ENCODE data around the gene ELF5.

DNA sequence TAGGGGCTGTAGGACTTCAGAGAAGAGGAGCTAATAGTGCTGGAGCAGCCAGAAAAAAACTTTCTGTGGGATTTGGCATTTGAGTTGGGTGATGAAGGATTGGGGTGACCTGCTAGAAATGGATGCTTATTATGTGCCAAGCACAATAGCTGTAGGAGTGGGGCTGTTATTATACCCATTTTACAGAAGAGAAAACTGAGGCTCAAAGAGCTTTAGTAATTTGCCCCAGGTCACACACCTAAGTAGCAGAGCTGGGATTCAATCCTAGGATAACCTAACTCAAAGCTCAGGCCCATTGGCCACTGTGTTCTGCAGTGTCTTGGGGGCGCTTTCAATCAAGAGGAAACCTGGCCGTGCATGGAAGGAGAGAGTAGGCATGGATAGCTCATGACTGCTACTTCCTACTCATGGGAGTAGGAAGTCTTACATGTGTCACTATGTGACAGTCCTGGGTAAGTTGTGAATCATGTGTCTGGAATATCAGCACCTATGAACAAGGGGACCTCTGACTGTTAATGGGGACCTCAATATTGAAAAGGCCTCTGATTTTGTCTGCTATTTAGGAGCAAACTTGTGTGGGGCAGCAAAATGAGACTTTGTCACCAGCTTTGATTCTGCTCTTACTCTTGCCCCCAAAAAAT lies 6.1 kb upstream of the ELF5 start:
- TF ChIP-seq, protein P1, sequence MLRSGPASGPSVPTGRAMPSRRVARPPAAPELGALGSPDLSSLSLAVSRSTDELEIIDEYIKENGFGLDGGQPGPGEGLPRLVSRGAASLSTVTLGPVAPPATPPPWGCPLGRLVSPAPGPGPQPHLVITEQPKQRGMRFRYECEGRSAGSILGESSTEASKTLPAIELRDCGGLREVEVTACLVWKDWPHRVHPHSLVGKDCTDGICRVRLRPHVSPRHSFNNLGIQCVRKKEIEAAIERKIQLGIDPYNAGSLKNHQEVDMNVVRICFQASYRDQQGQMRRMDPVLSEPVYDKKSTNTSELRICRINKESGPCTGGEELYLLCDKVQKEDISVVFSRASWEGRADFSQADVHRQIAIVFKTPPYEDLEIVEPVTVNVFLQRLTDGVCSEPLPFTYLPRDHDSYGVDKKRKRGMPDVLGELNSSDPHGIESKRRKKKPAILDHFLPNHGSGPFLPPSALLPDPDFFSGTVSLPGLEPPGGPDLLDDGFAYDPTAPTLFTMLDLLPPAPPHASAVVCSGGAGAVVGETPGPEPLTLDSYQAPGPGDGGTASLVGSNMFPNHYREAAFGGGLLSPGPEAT (IDR thresholded peaks at IDR 0.05; ENCODE audit: low read depth): no peak
- no peak for TF ChIP-seq MEF2A (IDR thresholded peaks at IDR 0.05; ENCODE audit: insufficient read depth, low read depth, low read length)
- no peak for TF ChIP-seq RFX5 (IDR thresholded peaks at IDR 0.05; ENCODE audit: low read depth, low read length)
- TF ChIP-seq, protein P2, sequence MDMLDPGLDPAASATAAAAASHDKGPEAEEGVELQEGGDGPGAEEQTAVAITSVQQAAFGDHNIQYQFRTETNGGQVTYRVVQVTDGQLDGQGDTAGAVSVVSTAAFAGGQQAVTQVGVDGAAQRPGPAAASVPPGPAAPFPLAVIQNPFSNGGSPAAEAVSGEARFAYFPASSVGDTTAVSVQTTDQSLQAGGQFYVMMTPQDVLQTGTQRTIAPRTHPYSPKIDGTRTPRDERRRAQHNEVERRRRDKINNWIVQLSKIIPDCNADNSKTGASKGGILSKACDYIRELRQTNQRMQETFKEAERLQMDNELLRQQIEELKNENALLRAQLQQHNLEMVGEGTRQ (IDR thresholded peaks at IDR 0.05; ENCODE audit: borderline replicate concordance, low read depth, low read length): no peak
- no peak for TF ChIP-seq MXI1 (IDR thresholded peaks at IDR 0.05; ENCODE audit: low read depth, low read length)
- TF ChIP-seq, protein P3, sequence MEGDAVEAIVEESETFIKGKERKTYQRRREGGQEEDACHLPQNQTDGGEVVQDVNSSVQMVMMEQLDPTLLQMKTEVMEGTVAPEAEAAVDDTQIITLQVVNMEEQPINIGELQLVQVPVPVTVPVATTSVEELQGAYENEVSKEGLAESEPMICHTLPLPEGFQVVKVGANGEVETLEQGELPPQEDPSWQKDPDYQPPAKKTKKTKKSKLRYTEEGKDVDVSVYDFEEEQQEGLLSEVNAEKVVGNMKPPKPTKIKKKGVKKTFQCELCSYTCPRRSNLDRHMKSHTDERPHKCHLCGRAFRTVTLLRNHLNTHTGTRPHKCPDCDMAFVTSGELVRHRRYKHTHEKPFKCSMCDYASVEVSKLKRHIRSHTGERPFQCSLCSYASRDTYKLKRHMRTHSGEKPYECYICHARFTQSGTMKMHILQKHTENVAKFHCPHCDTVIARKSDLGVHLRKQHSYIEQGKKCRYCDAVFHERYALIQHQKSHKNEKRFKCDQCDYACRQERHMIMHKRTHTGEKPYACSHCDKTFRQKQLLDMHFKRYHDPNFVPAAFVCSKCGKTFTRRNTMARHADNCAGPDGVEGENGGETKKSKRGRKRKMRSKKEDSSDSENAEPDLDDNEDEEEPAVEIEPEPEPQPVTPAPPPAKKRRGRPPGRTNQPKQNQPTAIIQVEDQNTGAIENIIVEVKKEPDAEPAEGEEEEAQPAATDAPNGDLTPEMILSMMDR (IDR thresholded peaks at IDR 0.05 in 2 of 3, conservative IDR thresholded peaks at IDR 0.05 in 1 of 3; ENCODE audit: control insufficient read depth in 2 of 3, extremely low read depth in 1 of 3, insufficient read depth in 1 of 3, low read depth in 3 of 3, low read length in 3 of 3): no peak
- no peak for TF ChIP-seq CEBPB (IDR thresholded peaks at IDR 0.05; ENCODE audit: borderline replicate concordance in 1 of 2, low read depth in 2 of 2, low read length in 2 of 2)
- TF ChIP-seq, protein P4, sequence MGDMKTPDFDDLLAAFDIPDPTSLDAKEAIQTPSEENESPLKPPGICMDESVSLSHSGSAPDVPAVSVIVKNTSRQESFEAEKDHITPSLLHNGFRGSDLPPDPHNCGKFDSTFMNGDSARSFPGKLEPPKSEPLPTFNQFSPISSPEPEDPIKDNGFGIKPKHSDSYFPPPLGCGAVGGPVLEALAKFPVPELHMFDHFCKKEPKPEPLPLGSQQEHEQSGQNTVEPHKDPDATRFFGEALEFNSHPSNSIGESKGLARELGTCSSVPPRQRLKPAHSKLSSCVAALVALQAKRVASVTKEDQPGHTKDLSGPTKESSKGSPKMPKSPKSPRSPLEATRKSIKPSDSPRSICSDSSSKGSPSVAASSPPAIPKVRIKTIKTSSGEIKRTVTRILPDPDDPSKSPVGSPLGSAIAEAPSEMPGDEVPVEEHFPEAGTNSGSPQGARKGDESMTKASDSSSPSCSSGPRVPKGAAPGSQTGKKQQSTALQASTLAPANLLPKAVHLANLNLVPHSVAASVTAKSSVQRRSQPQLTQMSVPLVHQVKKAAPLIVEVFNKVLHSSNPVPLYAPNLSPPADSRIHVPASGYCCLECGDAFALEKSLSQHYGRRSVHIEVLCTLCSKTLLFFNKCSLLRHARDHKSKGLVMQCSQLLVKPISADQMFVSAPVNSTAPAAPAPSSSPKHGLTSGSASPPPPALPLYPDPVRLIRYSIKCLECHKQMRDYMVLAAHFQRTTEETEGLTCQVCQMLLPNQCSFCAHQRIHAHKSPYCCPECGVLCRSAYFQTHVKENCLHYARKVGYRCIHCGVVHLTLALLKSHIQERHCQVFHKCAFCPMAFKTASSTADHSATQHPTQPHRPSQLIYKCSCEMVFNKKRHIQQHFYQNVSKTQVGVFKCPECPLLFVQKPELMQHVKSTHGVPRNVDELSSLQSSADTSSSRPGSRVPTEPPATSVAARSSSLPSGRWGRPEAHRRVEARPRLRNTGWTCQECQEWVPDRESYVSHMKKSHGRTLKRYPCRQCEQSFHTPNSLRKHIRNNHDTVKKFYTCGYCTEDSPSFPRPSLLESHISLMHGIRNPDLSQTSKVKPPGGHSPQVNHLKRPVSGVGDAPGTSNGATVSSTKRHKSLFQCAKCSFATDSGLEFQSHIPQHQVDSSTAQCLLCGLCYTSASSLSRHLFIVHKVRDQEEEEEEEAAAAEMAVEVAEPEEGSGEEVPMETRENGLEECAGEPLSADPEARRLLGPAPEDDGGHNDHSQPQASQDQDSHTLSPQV (IDR thresholded peaks at IDR 0.05): no peak
- no peak for TF ChIP-seq ZBED1 (IDR thresholded peaks at IDR 0.05; ENCODE audit: borderline replicate concordance)
